SK-N-SH (cell line): Measurements from ENCODE around the gene EXOC6B. TPM values are rescaled to one million over a fixed set of nuclear protein-coding genes. Genes with fewer than 3 reads are reported as not detected.

Experiments used
- CTCF ChIA-PET: fragments of 300-600, 350-600 bp; formaldehyde crosslinking; extraction: SDS; loops from one replicate; lab custom pipeline; 2021; lab: Yijun Ruan, JAX
- POLR2A ChIA-PET: fragments of 350-600 bp; sonication (Branson Sonifier 250); formaldehyde crosslinking; extraction: SDS; loops from one replicate; lab custom pipeline; 2020; ENCODE audit warnings: antibody characterized with exemption, inconsistent platforms; lab: Yijun Ruan, JAX
- DNase-seq: peaks from one replicate; pipeline ENCODE4 v3.0.0; 2012
- H2AFZ ChIP-seq: fragments of 200-600 bp; sonication (generic); 2 replicates; pipeline ENCODE4 v1.8.1; 2016; ENCODE audit warnings: antibody characterized with exemption, mild to moderate bottlenecking, low read depth
- H3F3A ChIP-seq: fragments of 200-600 bp; sonication (generic); replicated peaks from 2 replicates; pipeline ENCODE3; 2016; ENCODE audit warnings: antibody characterized with exemption, mild to moderate bottlenecking; ENCODE audit not compliant: insufficient read depth
- H3K27ac ChIP-seq, 2 experiments: fragments of 200-500 bp in 1 of 2; fragments of 200-600 bp in 1 of 2; sonication (Bioruptor generic) in 1 of 2; sonication (generic), shearing (Covaris generic) in 1 of 2; 2 replicates each; pipeline versions ENCODE4 v1.5.1 to v1.6.1; 2014 to 2016; ENCODE audit warnings: low read depth in 2 of 2, inconsistent platforms in 1 of 2, low read length in 1 of 2, mild to moderate bottlenecking in 1 of 2, mixed read lengths in 1 of 2
- H3K27me3 ChIP-seq: fragments of 200-600 bp; sonication (generic), shearing (Covaris generic); 2 replicates; pipeline ENCODE4 v1.6.1; 2016; ENCODE audit warnings: mixed run types; ENCODE audit not compliant: insufficient read depth
- H3K36me3 ChIP-seq, 2 experiments: fragments of 200-500 bp in 1 of 2; fragments of 200-600 bp in 1 of 2; sonication (Bioruptor generic) in 1 of 2; sonication (generic) in 1 of 2; replicated peaks in 1 of 2; 2 replicates each; pipeline versions ENCODE3 to v1.5.1; 2014 to 2016; ENCODE audit warnings: low read length in 1 of 2, mild to moderate bottlenecking in 1 of 2; ENCODE audit not compliant: insufficient read depth in 2 of 2, control insufficient read depth in 1 of 2
- H3K4me1 ChIP-seq, 2 experiments: fragments of 200-500 bp in 1 of 2; fragments of 200-600 bp in 1 of 2; sonication (Bioruptor generic) in 1 of 2; sonication (generic), shearing (Covaris generic) in 1 of 2; 2 replicates each; pipeline versions ENCODE4 v1.5.1 to v1.6.1; 2014 to 2016; ENCODE audit warnings: low read depth in 1 of 2, low read length in 1 of 2, mixed run types in 1 of 2; ENCODE audit not compliant: insufficient read depth in 2 of 2, control insufficient read depth in 1 of 2
- H3K4me2 ChIP-seq: fragments of 200-600 bp; sonication (generic), shearing (Covaris generic); 2 replicates; pipeline ENCODE4 v1.6.1; 2017; ENCODE audit warnings: mixed run types
- H3K4me3 ChIP-seq, 2 experiments: fragments of 200-500 bp in 1 of 2; fragments of 200-600 bp in 1 of 2; sonication (Bioruptor generic) in 1 of 2; sonication (generic), shearing (Covaris generic) in 1 of 2; 2 replicates each; pipeline versions ENCODE4 v1.5.1 to v1.8.1; 2014 to 2016; ENCODE audit warnings: low read depth in 2 of 2, inconsistent platforms in 1 of 2, low read length in 1 of 2, mild to moderate bottlenecking in 1 of 2, mixed read lengths in 1 of 2, moderate library complexity in 1 of 2
- H3K79me2 ChIP-seq: fragments of 200-600 bp; sonication (generic); 2 replicates; pipeline ENCODE4 v1.8.1; 2017; ENCODE audit warnings: mild to moderate bottlenecking; ENCODE audit not compliant: insufficient read depth
- H3K9ac ChIP-seq: fragments of 200-600 bp; sonication (generic); 2 replicates; pipeline ENCODE4 v1.6.1; 2017; ENCODE audit warnings: mixed run types
- H3K9me2 ChIP-seq: fragments of 200-600 bp; sonication (generic); 2 replicates; pipeline ENCODE4 v1.6.1; 2017; ENCODE audit warnings: mixed run types
- H3K9me3 ChIP-seq: fragments of 200-600 bp; sonication (generic); 2 replicates; pipeline ENCODE4 v1.6.1; 2017; ENCODE audit warnings: mixed run types, mild to moderate bottlenecking, moderate library complexity
- H4K20me1 ChIP-seq: fragments of 200-600 bp; sonication (generic); 2 replicates; pipeline ENCODE4 v1.6.1; 2017; ENCODE audit warnings: mild to moderate bottlenecking, mixed run types; ENCODE audit not compliant: insufficient read depth
- CHD2 ChIP-seq: fragments of 150-350 bp; IDR thresholded peaks from 2 replicates; pipeline ENCODE4 v1.6.1; 2018; ENCODE audit warnings: low read length; ENCODE audit not compliant: partially characterized antibody
- ELF1 ChIP-seq: IDR thresholded peaks from 2 replicates; pipeline ENCODE4 v1.4.0; 2012
- EP300 ChIP-seq, 2 experiments: IDR thresholded peaks; 2 replicates each; pipeline versions ENCODE4 v1.4.0 to v1.6.1; 2012; ENCODE audit warnings: borderline replicate concordance in 1 of 2, low read depth in 1 of 2, low read length in 1 of 2
- EZH2phosphoT487 ChIP-seq: fragments of 200-600 bp; sonication (generic); IDR thresholded peaks from 2 replicates; pipeline ENCODE4 v1.6.1; 2017; ENCODE audit warnings: low read depth, mixed run types, mild to moderate bottlenecking, antibody characterized with exemption, moderate library complexity, borderline replicate concordance
- GABPA ChIP-seq: IDR thresholded peaks from 2 replicates; pipeline ENCODE4 v1.4.0; 2012; ENCODE audit warnings: low read depth, mild to moderate bottlenecking
- GATA2 ChIP-seq: sonication (generic); formaldehyde crosslinking; IDR thresholded peaks from 2 replicates; pipeline ENCODE4 v1.5.0; 2020; ENCODE audit warnings: mild to moderate bottlenecking, missing genetic modification reagents
- JUND ChIP-seq: IDR thresholded peaks from 2 replicates; pipeline ENCODE4 v1.4.0; 2012
- TAF1 ChIP-seq: IDR thresholded peaks from 2 replicates; pipeline ENCODE4 v1.6.1; 2012; ENCODE audit warnings: low read depth, mild to moderate bottlenecking, low read length, moderate library complexity, borderline replicate concordance
- WGBS: methylation state at CpG from one replicate; pipeline ENCODE4 v1.1.6; 2017; ENCODE audit warnings: low lambda C conversion rate; 5-methylcytosine and 5-hydroxymethylcytosine counted together
- polyA plus RNA-seq, 3 experiments: library from polyadenylated mRNA; depleted of rRNA; stranded (reverse); fragments of >200 nt; gene quantifications; 2 replicates each; pipeline ENCODE4 v1.2.3, GENCODE V29; 2012
- TF ChIP-seq, protein P1 (sequence below): IDR thresholded peaks from 2 replicates; pipeline ENCODE4 v1.6.1; 2012; ENCODE audit warnings: mild to moderate bottlenecking, low read depth, low read length, moderate library complexity
- TF ChIP-seq, protein P2 (sequence below): fragments of 150-350 bp; IDR thresholded peaks from 2 replicates; pipeline ENCODE4 v1.6.1; 2016; ENCODE audit warnings: mild to moderate bottlenecking, low read depth, low read length
- TF ChIP-seq, protein P3 (sequence below): IDR thresholded peaks from 2 replicates; pipeline ENCODE4 v1.4.0; 2012; ENCODE audit warnings: low read depth, borderline replicate concordance
- TF ChIP-seq, protein P4 (sequence below): fragments of 150-350 bp; IDR thresholded peaks from 2 replicates; pipeline ENCODE4 v1.6.1; 2017; ENCODE audit warnings: antibody characterized with exemption, low read length, low read depth, borderline replicate concordance

Gene EXOC6B
- polyA plus RNA-seq, 1 of the 3 experiments (the other 2 are of a cell fraction): 7.4 TPM

DNA sequence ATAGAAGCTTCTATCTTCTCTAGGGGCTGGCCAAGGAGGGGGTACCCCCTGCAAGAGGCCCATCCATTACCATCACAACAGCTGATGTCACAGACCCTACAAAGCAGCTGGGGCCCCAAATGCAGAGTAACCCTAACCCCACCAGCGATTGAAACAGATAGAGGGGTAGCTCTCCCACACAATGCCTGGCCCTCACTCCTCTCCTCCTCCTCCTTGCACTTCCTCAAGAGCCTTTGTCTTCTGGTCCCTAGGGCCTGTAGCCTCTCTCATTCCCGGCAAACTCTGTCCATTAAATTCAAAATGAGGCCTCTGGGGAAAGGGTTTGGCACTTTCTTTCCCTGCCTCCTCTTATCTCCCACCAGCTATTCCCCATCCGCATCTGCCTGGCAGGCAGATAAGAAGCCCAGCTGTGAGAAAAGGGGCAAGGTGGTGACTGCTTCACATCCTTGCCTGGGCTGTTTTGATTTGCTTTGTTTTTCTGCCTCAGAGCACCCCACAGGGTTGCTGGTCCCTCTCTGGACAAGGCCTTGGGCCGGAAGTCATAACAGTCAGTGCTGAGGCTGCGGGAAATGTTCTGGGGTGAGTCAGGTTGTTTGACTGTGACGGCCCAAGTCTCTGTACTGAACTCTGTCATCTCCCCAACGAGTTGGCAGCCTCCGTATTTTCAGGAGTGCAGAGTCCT is 652.1 kb downstream of the EXOC6B start:
- Histone ChIP-seq H3K79me2 (no peaks in the 10 kb centered on the region), H3K9me2 (no peaks in the 10 kb centered on the region; the same call in 1 of the 2 replicates), H3K9me3 (no peaks in the 10 kb centered on the region), H3K4me2 (no peak overlapping the region), H3K36me3 (peaks cover 0 to 7% of the 10 kb centered on the region in 2 experiments), H4K20me1 (no peaks in the 10 kb centered on the region), H3K27me3 (no peaks in the 10 kb centered on the region), H3K9ac (no peak overlapping the region), H2AFZ (no peak overlapping the region), H3K27ac (no peak overlapping the region), H3K4me1 (peaks cover 0 to 9% of the 10 kb centered on the region in 2 experiments; a peak in 1 of 4 replicates), H3F3A (no peaks in the 10 kb centered on the region), H3K4me3 (no peak overlapping the region)
- peak; percentile 48 for DNase-seq
- POLR2A ChIA-PET: no interaction called here
- WGBS: 71% methylated on average over 7 of the region's 8 CpGs
- CTCF ChIA-PET: interaction anchor here (0.8 to 1.5 kb wide), 4 partner anchors 8 to 25 kb away, joined by 3 to 5 read pairs (median 4); no protein-coding TSS in a partner anchor
- TF ChIP-seq EZH2phosphoT487: no peak
- peak; percentile 32 for TF ChIP-seq CHD2
- TF ChIP-seq, protein P1, sequence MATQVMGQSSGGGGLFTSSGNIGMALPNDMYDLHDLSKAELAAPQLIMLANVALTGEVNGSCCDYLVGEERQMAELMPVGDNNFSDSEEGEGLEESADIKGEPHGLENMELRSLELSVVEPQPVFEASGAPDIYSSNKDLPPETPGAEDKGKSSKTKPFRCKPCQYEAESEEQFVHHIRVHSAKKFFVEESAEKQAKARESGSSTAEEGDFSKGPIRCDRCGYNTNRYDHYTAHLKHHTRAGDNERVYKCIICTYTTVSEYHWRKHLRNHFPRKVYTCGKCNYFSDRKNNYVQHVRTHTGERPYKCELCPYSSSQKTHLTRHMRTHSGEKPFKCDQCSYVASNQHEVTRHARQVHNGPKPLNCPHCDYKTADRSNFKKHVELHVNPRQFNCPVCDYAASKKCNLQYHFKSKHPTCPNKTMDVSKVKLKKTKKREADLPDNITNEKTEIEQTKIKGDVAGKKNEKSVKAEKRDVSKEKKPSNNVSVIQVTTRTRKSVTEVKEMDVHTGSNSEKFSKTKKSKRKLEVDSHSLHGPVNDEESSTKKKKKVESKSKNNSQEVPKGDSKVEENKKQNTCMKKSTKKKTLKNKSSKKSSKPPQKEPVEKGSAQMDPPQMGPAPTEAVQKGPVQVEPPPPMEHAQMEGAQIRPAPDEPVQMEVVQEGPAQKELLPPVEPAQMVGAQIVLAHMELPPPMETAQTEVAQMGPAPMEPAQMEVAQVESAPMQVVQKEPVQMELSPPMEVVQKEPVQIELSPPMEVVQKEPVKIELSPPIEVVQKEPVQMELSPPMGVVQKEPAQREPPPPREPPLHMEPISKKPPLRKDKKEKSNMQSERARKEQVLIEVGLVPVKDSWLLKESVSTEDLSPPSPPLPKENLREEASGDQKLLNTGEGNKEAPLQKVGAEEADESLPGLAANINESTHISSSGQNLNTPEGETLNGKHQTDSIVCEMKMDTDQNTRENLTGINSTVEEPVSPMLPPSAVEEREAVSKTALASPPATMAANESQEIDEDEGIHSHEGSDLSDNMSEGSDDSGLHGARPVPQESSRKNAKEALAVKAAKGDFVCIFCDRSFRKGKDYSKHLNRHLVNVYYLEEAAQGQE: no peak
- peak; percentile 65 for TF ChIP-seq GATA2 (CRISPR knock-in tag)

DNA sequence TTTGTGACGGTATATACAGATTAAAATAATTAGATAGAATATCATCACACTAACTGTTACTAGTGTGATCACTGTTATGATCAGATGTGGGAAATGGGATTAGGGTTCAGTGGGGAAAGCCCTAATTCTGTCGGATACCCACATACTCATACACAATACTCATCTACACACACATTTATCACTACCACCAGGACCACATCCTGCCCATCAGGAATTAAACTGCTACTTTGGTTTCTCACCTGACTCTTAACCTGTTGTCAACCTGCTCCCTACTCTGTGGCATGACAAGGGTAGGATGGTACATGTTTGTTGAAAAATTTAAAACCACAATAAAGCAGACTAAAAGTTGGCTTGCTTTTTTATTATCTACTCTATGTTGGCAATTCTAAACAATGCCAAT is 653.4 kb downstream of the EXOC6B start:
- Histone ChIP-seq H3K36me3 (peaks cover 0 to 1% of the 10 kb centered on the region in 2 experiments), H3K9me3 (no peaks in the 10 kb centered on the region), H4K20me1 (no peaks in the 10 kb centered on the region), H3F3A (no peaks in the 10 kb centered on the region), H3K79me2 (no peaks in the 10 kb centered on the region), H3K4me3 (no peak overlapping the region), H3K4me1 (peaks cover 0 to 9% of the 10 kb centered on the region in 2 experiments; a peak in 1 of 4 replicates), H3K27ac (no peak overlapping the region), H3K4me2 (no peak overlapping the region), H3K9me2 (no peaks in the 10 kb centered on the region; the same call in 1 of the 2 replicates), H3K9ac (no peak overlapping the region), H2AFZ (no peak overlapping the region), H3K27me3 (no peaks in the 10 kb centered on the region)
- ChIA-PET POLR2A (no interaction called here), CTCF (interaction anchor here (1.5 kb wide), 2 partner anchors 15 to 23 kb away, joined by 4 to 5 read pairs; no protein-coding TSS in a partner anchor)
- WGBS: 99% methylated on average over 2 of the region's 2 CpGs
- no peak for DNase-seq
- TF ChIP-seq, protein P2, sequence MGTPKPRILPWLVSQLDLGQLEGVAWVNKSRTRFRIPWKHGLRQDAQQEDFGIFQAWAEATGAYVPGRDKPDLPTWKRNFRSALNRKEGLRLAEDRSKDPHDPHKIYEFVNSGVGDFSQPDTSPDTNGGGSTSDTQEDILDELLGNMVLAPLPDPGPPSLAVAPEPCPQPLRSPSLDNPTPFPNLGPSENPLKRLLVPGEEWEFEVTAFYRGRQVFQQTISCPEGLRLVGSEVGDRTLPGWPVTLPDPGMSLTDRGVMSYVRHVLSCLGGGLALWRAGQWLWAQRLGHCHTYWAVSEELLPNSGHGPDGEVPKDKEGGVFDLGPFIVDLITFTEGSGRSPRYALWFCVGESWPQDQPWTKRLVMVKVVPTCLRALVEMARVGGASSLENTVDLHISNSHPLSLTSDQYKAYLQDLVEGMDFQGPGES: no peak
- TF ChIP-seq EP300 (IDR thresholded peaks at IDR 0.05; ENCODE audit: borderline replicate concordance in 1 of 2, low read depth in 1 of 2, low read length in 1 of 2) (no peak), JUND (no peak), ELF1 (no peak), GATA2 (CRISPR knock-in tag) (no peak), GABPA (no peak), TAF1 (no peak)
- TF ChIP-seq, protein P1: no peak
- TF ChIP-seq, protein P3, sequence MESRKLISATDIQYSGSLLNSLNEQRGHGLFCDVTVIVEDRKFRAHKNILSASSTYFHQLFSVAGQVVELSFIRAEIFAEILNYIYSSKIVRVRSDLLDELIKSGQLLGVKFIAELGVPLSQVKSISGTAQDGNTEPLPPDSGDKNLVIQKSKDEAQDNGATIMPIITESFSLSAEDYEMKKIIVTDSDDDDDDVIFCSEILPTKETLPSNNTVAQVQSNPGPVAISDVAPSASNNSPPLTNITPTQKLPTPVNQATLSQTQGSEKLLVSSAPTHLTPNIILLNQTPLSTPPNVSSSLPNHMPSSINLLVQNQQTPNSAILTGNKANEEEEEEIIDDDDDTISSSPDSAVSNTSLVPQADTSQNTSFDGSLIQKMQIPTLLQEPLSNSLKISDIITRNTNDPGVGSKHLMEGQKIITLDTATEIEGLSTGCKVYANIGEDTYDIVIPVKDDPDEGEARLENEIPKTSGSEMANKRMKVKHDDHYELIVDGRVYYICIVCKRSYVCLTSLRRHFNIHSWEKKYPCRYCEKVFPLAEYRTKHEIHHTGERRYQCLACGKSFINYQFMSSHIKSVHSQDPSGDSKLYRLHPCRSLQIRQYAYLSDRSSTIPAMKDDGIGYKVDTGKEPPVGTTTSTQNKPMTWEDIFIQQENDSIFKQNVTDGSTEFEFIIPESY: no peak
- TF ChIP-seq, protein P4, sequence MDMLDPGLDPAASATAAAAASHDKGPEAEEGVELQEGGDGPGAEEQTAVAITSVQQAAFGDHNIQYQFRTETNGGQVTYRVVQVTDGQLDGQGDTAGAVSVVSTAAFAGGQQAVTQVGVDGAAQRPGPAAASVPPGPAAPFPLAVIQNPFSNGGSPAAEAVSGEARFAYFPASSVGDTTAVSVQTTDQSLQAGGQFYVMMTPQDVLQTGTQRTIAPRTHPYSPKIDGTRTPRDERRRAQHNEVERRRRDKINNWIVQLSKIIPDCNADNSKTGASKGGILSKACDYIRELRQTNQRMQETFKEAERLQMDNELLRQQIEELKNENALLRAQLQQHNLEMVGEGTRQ: no peak
